ENCODE data around the gene UNC93B1.

UNC93B1 gene

DNA sequence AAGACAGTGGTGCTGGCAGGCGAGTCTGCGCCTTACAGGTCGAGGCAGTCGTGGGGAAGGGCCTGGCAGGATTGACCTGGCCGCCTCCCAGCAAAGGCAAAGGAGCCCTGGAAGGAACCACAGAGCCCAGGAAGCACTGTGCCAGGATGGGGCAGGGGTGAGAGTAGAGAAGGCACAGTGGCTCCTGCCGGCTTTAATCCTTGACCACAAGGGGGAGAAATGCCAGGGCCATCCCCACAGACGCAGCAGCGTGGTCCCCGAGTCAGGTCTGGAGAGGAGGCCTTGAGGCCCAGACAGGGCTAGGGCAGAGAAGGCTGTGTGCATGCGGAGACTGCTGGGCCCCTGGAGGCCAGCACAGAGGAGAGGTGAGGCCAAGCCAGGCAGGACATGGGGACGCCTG is 16.7 kb upstream of the UNC93B1 start:
- DNase-seq, result no peak

GRCh38 chr11:68019486-68019885 is 15.6 kb upstream of the UNC93B1 start:
- no peak for DNase-seq

GRCh38 chr11:68018730-68019190 is 14.9 kb upstream of the UNC93B1 start:
- no peak for DNase-seq

DNA sequence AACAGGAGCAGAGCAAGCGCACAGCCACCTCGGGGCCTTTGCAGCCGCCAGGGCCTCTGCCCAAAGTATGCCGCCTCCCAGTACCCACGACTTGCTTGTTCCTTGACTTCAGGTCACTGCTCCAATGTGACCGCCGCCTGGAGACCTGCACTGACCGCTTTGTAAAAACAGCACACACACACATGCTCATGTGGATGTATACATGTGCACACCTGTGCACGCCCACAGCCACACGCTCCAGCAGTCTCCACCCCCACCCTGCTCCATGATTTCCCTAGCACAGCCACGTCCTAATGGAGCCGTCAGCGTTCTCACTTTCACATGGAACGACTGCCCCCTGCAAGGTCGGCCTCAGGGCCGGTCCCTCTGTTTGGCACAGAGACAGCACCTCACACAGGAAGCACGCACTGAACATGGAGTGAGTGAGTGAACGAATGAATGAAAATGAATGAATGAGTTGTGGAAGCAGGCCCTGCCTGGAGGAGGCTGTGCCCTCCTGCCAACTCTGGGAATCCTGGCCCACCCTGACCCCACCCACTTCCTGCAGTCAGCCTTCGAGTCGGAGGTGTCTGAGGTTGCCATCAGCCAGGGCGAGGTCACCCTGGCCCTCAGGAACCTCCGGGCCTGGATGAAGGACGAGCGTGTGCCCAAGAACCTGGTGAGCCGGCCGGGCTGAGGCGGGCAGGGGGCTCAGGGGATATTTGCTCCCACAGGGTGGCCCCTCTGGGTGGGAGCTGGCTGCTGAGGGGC is 14.3 kb upstream of the UNC93B1 start:
- DNase-seq, result no peak

- no peak for DNase-seq
These were observed 13.3 kb upstream of the UNC93B1 start for GRCh38 chr11:68016904-68017817.

GRCh38 chr11:68016161-68016903 is 12.4 kb upstream of the UNC93B1 start:
- no peak for DNase-seq

DNA sequence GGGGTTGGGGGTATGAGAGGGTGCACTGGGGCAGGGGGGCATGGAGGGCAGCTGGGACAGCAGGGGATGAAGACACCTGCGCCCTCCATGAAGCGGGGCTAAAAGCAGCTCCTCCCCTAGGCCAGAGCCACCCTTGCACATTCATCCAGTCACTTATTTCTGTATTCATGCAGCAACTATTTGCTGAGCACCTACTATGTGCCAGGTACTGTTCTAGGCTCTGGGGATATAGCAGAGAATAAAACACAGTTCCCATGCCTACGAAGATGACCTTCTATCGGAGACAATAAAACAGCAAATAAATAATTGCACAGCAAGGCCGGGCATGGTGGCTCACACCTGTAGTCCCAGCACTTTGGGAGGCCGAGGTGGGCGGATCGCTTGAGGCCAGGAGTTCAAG is 11.6 kb upstream of the UNC93B1 start:
- DNase-seq, result no peak

DNA sequence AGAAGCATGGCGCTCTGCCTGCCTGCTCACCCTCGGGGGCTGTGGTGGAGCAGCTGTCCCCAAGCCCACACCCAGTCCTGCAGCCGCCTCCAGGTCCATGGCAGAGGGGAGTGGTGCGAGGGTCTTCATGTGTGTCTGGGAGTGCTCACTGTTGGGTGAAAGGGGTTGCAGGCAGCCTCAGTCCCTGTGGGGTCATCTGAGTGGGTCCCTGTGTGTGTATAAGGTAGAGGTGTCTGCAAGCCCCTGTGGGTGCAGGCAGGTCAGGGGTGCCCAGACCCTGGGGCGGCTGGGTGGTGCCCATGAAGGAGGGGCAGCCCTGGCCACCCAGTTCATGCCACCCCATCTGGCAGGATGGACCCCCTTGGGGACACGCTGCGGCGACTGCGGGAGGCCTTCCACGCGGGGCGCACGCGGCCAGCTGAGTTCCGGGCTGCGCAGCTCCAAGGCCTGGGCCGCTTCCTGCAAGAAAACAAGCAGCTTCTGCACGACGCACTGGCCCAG is 11.1 kb upstream of the UNC93B1 start:
- DNase-seq, result no peak

GRCh38 chr11:68014157-68014946 is 10.5 kb upstream of the UNC93B1 start:
- DNase-seq, result no peak

GRCh38 chr11:68013611-68014156 is 9.8 kb upstream of the UNC93B1 start:
- no peak for DNase-seq

DNA sequence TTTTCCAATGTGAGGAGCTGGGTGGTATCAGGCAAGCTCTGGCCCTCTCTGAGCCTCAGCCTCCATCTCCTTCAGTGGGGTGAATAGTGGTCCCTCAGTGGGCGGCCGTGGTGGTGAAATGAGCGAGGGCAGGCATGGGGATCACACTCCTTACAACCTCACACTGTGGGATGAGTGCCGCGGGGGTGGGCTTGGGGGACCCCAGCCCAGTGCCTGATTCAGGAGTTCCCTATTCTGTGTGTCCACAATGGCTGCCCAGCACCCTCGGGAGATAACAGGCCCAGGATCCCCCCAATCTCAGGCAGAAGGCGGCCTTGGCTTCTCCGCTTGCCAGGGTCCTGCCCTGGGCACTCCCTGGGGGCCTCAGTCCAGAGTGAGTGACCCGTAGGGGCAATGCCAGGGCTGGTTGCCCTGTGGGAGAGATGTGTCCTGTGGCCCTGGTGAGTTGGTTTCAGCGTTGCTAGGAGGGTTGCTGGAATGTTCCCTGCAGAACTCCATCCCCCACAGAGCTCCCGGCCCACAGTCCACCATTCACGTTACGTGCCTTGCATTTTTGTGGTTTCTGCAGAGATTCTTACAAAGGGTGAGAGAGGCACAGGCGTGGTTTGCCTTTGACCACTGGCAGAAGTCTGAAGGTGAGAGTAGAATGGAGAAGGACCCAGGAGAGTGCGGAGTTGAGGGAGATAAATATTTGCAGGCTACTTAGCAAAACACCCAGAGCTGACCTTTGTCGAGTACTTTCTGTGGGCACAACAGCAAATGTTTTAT is 9.1 kb upstream of the UNC93B1 start:
- no peak for DNase-seq

DNA sequence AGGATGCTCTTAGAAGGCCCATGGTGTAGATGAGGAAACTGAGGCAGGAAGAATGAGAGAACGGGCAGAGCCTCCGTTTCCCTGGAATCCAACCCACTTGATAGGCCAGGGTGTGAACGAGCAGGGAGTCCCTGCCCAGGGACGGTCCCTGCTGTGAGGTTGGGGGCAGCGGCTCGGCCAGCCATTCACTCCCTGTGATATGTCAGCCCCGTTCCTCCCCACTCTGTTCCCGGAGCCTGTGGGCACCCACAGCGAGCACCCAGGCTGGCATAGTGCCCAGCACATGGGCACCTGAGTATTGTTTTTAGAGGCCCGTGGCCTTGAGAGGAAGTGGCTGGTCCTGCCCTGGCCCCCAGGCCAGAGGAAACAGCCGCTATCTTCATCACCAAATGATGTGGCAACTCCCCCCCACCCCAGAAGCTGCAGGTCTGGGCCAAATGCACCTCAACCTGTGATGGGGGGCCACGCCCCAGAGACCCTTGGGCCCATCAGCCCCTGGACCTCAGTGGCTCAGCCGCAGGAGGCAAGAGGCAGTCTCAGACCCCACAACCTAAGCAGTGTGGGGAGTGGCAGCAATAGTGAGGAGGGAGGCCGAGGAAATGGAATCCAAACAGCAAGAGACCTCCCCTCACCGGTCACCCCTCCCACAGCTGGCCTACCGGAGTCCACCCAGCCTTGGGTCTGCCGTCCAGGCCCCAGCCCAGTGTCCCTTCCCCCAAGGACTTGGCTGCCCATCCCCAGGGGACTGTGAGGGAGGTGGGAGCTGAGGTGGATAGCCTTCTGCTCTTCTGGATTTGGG is 8.3 kb upstream of the UNC93B1 start:
- no peak for DNase-seq

DNA sequence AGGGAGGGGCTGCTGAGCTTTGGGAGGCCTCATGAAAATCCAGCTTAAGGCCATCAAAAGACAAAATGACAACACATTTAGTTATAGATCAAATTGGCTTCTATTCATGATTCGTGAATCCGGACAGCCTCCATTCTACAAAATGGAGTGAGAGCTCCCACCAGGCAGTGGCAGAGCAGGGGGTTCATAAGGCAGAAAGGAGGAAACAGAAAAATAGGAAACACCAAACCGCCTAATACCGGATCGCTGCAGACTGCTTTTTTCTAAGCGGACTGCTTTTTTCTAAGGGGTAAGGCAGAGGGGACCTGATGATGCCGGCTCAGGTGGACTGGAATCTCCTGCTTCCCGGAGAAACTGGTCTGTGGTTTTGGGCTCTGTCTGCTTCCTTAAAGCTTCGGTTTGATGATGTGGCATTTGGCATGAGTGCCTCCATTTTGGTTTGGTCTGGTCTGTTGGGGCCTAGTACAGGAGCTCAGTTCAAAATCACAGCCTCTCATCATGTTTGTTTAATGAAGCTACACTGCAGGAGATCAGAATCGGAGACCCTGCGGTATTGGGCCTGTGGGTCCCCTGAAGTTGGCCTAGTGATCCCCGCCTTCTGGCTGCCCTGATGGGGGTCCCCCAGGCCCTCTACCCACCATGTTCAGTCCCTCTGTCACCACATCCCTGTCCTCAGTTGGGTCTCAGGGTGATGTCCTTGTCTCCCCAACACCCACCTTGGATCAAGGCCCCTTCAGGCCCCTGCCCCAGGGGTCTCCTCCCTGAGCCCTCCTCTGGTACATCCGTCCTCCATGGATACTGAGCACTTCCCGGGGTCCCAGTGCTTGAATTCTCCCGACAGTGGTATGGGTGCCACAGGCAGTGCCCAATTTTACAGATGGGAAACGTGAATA is 7.4 kb upstream of the UNC93B1 start:
- DNase-seq, result no peak

DNA sequence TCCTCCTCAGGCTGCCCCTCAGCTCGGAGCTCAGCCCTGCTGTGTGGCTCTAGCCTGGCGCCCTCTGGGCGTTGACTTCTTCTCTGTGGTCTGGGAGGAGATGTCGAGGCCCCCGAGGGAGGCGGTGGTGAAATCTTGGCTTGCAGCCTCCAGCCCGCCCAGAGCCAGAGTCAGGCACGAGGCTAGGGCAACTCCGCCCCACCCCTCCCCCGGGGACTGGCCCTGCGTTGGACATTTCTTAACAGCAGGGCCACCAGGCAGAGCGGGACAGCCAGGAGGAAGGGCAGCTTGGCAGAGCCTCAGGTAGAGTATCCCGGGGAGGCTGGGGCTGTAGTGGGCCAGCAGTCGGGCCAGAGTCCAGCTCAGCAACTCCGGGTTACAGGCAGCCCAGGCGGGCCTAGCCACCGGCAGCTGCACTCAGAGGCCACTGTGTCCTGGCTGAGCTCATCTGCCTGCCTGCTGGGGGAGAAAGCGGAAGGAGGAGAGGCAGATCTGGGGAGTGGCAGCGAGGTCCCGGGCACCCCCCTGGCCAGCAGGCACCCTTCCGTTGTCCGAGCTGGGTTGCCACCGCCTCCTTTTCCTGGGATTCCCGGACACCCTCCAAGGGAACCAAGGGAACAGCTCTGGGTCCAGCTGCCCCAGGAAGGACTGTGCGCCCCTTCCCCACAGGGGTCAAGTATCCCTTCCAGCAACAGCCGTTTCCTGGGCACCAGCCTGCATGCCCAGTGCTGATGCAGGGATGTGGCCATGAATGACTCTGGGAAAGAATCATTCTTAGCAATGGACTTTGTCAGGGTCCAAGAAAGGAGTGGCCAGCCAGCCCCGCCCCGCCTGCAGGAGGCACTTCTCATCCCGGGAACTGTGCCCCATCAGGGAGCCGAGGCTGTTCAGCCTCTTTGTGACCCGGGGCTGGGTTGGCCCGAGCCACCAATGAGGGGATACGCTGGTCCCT is 6.5 kb upstream of the UNC93B1 start, which contains the start of gene ALDH3B1:
ALDH3B1 (plus strand) TSS at position 238 of the 952 bp plus-strand sequence. CDS start 4,971 bp downstream, outside the sequence.
- no peak for DNase-seq

- DNase-seq, result no peak
These were observed 5.6 kb upstream of the UNC93B1 start for GRCh38 chr11:68009391-68010089.

DNA sequence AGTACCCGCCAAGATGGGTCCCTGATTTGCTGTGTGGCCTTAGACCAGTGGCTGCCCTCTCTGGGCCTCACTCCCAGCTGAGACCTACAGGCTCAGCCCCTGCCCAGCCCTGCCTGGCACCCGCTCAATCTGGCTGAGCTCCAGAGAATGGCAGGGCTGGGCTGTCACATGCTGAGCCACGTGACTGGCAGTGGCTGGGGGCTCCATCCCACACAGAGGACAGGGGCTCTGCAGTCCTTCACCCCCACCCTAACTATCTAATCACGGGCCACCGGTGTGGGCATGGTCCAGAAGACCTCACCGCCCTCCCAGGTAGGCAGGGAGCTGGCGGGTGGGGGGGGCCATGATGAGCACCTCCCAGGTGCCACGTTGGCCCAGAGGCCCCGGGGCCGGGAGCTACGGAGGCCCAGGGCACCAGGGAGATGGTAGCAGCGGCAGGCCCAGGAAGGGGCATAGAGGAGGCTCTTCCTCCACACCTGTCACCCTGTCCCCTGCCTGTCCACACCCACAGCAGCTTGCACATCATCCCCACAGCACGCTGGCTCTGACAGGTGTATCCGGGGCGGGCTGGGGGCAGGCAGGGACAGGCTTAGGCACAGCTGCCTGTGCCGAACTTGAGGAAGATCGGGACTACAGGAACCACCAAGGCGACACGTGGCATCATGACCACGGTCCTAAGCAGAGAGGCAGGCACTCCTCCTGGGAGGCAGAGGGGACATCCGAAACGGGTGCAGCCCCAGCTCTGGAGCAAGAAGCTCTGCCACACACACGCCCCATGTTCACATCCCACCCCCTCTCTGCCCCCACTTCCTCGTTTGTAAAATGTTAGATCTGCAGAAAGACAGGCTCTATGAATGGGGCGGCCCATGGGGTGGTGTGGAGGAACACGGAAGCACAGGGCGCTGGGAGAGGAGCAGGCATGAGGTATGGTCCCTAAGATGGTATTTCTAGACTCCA is 4.8 kb upstream of the UNC93B1 start:
- no peak for DNase-seq

All from stimulated activated naive CD4-positive, alpha-beta T cell (primary cell).